Calu3 (cell line): Measurements from ENCODE around the gene GPX6. TPM values are rescaled to one million over a fixed set of nuclear protein-coding genes. Genes with fewer than 3 reads are reported as not detected.
"Not testable (repeated sequence)": the region's sequence is repeated elsewhere in the genome, so short reads cannot be mapped to it uniquely, and the experiment has no call there.

Experiments
- BruUV-seq: library from RNA; stranded (reverse); fragments of 400-500 nt; replicated peaks from 2 replicates; lab custom pipeline; 2021; lab: Mats Ljungman, UMichigan
- CTCF ChIA-PET: fragments of 300-600 bp; sonication (Branson Sonifier 250); formaldehyde crosslinking; loops from one replicate; lab custom pipeline; 2022; ENCODE audit warnings: antibody characterized with exemption; lab: Charles Lee
- DNase-seq: peaks from one replicate; pipeline ENCODE4 v3.0.0; 2022
- H3K27ac Mint-ChIP-seq: one replicate; pipeline ENCODE4 v1.8.0; 2022; ENCODE audit warnings: mixed read lengths; ENCODE audit not compliant: unreplicated experiment
- H3K27me3 Mint-ChIP-seq: one replicate; pipeline ENCODE4 v1.8.0; 2022; ENCODE audit warnings: mixed read lengths; ENCODE audit not compliant: unreplicated experiment
- H3K36me3 Mint-ChIP-seq: one replicate; pipeline ENCODE4 v1.8.0; 2022; ENCODE audit warnings: mild to moderate bottlenecking, moderate library complexity, mixed read lengths; ENCODE audit not compliant: insufficient read depth, unreplicated experiment
- H3K4me1 Mint-ChIP-seq: one replicate; pipeline ENCODE4 v1.8.0; 2022; ENCODE audit warnings: mild to moderate bottlenecking, low read depth, mixed read lengths; ENCODE audit not compliant: unreplicated experiment
- H3K4me3 Mint-ChIP-seq: one replicate; pipeline ENCODE4 v1.8.0; 2022; ENCODE audit warnings: mild to moderate bottlenecking, low read depth, moderate library complexity, mixed read lengths; ENCODE audit not compliant: unreplicated experiment
- H3K9me3 Mint-ChIP-seq: one replicate; pipeline ENCODE4 v1.8.0; 2022; ENCODE audit warnings: low read depth, mixed read lengths; ENCODE audit not compliant: unreplicated experiment
- intact Hi-C: fragments of 100-400 bp; cut with micrococcal nuclease; formaldehyde crosslinking; loops from one replicate; pipeline ENCODE4 v1.10.0; 2022; ENCODE audit not compliant: unreplicated experiment
- total RNA-seq: library from RNA; stranded (reverse); gene quantifications from 2 replicates; pipeline ENCODE4 v1.2.3, GENCODE V29; 2022
- TF ChIP-seq, protein P1 (sequence below): fragments of 200-600 bp; IDR thresholded peaks from one replicate; pipeline ENCODE4 v1.8.0; 2022; ENCODE audit warnings: antibody characterized with exemption; ENCODE audit not compliant: unreplicated experiment

GPX6 gene
- total RNA-seq, 1 experiment from 2014 or later: not detected

DNA sequence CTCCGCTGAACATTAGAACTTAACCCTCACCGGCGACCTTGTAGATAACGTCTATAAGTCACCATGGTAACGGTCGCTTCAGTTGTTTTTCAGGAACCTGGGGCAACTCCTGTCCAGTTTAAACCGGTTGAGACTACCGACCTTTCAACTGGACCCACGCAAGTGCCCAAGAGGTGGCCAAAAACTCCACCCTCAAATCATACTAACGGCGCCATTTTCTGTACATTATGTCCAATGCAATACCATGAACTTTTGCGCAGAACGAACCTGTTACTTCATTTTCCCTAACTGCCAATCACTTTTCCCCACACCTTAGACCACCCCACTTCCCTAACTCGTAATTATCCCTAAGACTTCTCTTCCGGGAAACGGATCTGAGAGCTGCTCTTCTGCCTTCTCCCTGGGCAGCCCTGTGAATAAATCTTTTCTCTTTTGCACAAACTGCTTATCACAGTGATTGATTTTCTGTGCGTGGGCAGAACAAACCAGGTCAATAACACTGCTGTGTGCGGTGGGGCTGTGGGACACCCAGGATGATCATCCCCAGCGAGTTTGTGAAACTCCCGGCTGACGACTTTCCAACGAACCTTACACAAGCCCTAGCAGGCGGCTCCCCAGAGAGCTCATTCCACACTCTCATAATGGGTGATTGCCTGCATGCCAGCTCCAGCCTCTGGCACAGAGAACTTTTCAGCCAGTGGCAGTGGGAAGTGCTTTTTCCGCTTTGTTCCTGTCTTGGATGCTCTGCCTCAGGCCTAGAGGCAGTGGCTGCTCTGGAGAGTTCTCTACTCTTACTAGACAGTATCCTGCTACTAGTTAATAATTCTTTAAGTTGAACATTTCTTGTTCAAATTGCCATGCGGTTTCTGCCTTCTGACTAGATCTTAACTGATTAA lies 38.6 kb upstream of the GPX6 start:
- peaks cover 23% of the 10 kb centered on the region for H3K4me1 Mint-ChIP-seq
- H3K27me3 Mint-ChIP-seq: no peaks in the 10 kb centered on the region
- peak overlapping the region; percentile 63 for H3K4me3 Mint-ChIP-seq
- peak overlapping the region; percentile 15 for H3K27ac Mint-ChIP-seq
- TF ChIP-seq, protein P1, sequence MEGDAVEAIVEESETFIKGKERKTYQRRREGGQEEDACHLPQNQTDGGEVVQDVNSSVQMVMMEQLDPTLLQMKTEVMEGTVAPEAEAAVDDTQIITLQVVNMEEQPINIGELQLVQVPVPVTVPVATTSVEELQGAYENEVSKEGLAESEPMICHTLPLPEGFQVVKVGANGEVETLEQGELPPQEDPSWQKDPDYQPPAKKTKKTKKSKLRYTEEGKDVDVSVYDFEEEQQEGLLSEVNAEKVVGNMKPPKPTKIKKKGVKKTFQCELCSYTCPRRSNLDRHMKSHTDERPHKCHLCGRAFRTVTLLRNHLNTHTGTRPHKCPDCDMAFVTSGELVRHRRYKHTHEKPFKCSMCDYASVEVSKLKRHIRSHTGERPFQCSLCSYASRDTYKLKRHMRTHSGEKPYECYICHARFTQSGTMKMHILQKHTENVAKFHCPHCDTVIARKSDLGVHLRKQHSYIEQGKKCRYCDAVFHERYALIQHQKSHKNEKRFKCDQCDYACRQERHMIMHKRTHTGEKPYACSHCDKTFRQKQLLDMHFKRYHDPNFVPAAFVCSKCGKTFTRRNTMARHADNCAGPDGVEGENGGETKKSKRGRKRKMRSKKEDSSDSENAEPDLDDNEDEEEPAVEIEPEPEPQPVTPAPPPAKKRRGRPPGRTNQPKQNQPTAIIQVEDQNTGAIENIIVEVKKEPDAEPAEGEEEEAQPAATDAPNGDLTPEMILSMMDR: no peak
- CTCF ChIA-PET: interaction anchor here (0.6 to 2.3 kb wide), 5 partner anchors 12 to 50 kb away, joined by 3 to 8 read pairs (median 5); no protein-coding TSS in a partner anchor
- DNase-seq: no peak
- BruUV-seq: no TSS peak
- intact Hi-C loops: no loop called here
- H3K36me3 Mint-ChIP-seq: peaks cover 6% of the 10 kb centered on the region
- H3K9me3 Mint-ChIP-seq: no peaks in the 10 kb centered on the region

DNA sequence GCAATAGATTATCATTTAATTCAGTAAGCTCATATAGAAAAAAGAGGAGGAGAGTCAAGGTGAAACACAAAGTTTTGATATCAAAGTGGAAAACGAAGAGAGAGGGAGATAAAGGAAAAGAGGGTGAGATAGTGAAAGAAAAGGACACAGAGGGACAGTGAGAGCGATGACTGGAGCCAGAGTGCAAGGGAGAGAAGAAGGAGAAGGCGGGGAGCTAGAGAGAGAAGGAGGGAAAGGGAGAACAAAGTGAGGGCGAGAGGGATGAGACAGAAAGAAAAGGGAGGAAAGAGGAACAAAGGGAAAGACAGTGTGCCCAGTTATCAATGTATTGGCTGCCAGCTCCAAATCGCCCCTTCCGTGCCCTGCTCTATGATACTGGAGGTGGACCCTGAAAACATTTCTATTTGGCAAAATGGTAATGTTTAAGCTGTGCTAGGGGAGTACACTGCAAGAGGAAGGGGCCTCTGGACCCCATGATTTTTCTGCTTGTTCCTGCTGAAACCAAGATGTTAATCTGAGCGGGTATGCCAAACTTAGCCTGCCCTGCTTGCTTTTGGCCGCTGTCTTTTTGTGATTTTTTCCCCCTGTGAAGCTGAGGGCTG lies 37.9 kb upstream of the GPX6 start:
- Mint-ChIP-seq H3K27ac (no peak overlapping the region), H3K9me3 (no peaks in the 10 kb centered on the region), H3K36me3 (peaks cover 6% of the 10 kb centered on the region), H3K27me3 (no peaks in the 10 kb centered on the region), H3K4me1 (peaks cover 23% of the 10 kb centered on the region), H3K4me3 (peak overlapping the region; percentile 63)
- CTCF ChIA-PET: interaction anchor here (2.1 to 2.3 kb wide), 2 partner anchors 11 to 12 kb away, joined by 6 to 8 read pairs; no protein-coding TSS in a partner anchor
- TF ChIP-seq, protein P1: no peak
- no TSS peak for BruUV-seq
- no peak for DNase-seq
- intact Hi-C loops: no loop called here

DNA sequence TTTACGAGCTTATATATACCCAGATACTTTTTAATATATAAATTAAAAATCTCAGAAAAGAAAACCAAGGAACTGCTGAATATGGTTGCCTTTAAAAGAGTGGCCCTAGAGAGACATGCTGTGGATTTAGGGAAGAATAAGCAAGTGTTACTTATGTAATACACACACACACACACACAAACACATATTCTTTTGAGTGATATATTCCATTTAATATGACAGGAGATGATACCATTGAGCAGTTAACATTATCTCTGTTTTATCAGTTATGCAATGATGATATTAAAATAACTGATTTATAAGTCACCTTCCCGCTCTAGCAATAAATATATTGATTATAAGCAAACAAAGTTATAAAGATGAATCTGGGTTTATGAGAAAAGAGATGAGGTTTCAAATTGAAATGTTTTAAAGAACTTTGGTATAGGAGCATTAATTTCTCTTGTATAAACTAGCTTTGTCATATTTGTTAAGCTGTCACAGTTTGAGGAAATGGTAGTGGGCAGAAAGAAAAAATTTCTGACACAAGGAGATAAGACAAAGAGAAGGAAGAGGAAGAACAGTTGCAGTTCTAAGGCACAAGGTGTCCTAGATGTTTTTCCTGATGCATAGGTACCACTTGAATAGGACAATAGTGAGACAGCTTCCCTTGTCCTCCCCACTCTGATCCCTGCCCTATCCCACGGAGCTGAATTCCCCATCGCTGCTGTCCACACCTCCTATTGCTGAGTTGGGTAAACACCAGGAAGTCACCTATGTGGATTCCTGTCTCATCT lies 36.5 kb upstream of the GPX6 start:
- Mint-ChIP-seq H3K4me3 (no peak overlapping the region), H3K27me3 (no peaks in the 10 kb centered on the region), H3K4me1 (peaks cover 23% of the 10 kb centered on the region), H3K27ac (no peak overlapping the region), H3K36me3 (peaks cover 6% of the 10 kb centered on the region), H3K9me3 (no peaks in the 10 kb centered on the region)
- BruUV-seq: no TSS peak
- CTCF ChIA-PET: no interaction called here
- no peak for DNase-seq
- TF ChIP-seq, protein P1: no peak
- intact Hi-C loops: no loop called here

DNA sequence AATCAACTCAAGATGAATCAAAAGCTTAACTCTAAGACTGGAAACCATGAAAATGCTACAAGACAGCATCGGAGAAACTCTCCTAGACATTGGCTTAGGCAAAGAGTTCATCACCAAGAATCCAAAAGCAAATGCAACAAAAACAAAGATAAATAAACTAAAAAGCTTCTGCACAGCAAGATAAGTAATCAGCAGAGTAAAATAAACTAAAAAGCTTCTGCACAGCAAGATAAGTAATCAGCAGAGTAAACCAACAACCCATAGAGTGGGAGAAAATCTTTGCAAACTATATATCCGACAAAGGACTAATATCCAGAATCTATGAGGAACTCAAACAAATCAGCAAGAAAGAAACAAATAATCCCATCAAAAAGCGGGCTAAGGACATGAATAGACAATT lies 31.4 kb upstream of the GPX6 start:
- CTCF ChIA-PET, H3K4me3 Mint-ChIP-seq, H3K36me3 Mint-ChIP-seq, H3K27me3 Mint-ChIP-seq, H3K4me1 Mint-ChIP-seq, H3K9me3 Mint-ChIP-seq, intact Hi-C loops, H3K27ac Mint-ChIP-seq, BruUV-seq, DNase-seq: not testable (repeated sequence)
